ENCODE measurements around the gene MNT.

GRCh38 chr17:2419486-2419885 is 18.6 kb upstream of the MNT start:
- TF ChIP-seq EZH2 (IDR thresholded peaks at IDR 0.05) (no peak), FOXP2 (optimal IDR thresholded peaks at IDR 0.05; ENCODE audit: control extremely low read depth, extremely low read length, insufficient read depth) (no peak)

All from SK-N-MC (cell line).